Renal pelvis (tissue), 4 donors: ENCODE measurements around the gene PRR14L. TPM values are rescaled to one million over a fixed set of nuclear protein-coding genes. Genes with fewer than 3 reads are reported as not detected.
"Not testable (repeated sequence)": the region's sequence is repeated elsewhere in the genome, so short reads cannot be mapped to it uniquely, and the experiment has no call there.

ENCODE experiments used
- DNase-seq: peaks from one replicate; pipeline ENCODE4 v3.0.0-alpha.2; 2013
- polyA plus RNA-seq, 3 donors: library from polyadenylated mRNA; unstranded; fragments of 120-200 nt; gene quantifications; one replicate each; pipeline ENCODE4 v1.2.1, GENCODE V29; 2013; ENCODE audit not compliant: insufficient read length in 3 of 3

Gene PRR14L
- polyA plus RNA-seq, 3 donors, result 23.7 to 29.5 (median 29.0) TPM

DNA sequence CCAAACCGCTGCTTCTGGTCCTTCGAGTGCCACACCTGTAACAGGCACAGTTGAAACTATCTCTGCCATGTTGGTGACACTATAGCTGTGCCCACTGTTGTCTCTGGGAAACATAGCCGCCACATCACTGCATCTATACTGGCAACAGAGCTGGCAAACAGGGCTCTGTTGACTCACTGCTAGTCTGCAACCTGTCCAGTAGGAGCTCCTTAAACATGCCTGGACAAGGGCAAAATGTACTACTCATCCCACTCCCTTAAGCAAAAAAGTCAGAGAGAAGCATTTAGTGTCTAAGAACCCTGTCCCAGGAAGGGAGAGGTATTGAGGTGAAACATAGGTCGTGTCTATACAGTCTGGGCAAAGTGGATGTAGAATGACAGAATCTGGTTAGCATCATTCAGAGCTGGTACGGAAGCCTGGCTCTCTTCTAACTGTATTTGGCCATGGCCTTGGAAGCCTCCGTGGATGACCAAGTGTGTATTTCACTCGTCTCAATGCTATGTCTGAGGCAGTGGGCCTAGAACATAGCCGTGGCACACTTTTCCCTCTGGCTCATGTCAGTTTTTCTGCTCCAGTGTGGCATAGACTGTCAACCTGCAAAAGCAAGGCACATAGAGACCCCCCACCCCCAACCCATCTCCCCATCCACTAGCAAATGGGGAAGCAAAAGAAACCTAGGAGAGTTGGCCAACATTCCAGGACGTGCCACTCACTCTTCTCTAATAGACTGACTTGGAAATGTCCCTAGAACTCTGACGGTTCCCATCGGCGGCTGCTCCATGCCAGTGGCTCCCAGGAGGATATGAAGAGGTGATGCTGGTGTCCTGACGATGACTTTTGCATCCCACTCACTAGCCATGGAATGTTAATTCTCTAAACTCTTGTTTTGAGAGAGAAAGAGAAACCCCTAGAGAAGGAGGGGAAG, 66.5 kb downstream of the PRR14L start:
- no peak for DNase-seq

DNA sequence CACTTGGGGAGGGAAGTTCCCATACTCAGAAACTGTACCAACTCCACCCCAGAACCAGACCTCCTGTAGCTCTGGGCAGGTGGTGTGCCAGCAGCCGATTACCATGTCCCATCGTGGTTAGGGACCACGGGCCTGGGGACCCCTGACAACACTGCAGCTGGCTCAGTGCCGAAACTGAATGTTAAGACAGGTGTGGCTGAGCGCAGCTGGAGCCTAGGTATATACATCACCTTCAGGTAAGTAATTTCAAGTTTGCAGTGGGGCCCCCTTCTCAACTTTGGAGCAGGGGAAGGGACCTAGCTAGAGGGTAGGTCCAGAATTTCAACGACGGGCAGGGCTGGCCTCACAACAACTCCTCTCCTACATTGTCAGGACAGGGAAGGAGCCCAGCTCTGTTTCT, 67.2 kb downstream of the PRR14L start:
- DNase-seq, result no peak

DNA sequence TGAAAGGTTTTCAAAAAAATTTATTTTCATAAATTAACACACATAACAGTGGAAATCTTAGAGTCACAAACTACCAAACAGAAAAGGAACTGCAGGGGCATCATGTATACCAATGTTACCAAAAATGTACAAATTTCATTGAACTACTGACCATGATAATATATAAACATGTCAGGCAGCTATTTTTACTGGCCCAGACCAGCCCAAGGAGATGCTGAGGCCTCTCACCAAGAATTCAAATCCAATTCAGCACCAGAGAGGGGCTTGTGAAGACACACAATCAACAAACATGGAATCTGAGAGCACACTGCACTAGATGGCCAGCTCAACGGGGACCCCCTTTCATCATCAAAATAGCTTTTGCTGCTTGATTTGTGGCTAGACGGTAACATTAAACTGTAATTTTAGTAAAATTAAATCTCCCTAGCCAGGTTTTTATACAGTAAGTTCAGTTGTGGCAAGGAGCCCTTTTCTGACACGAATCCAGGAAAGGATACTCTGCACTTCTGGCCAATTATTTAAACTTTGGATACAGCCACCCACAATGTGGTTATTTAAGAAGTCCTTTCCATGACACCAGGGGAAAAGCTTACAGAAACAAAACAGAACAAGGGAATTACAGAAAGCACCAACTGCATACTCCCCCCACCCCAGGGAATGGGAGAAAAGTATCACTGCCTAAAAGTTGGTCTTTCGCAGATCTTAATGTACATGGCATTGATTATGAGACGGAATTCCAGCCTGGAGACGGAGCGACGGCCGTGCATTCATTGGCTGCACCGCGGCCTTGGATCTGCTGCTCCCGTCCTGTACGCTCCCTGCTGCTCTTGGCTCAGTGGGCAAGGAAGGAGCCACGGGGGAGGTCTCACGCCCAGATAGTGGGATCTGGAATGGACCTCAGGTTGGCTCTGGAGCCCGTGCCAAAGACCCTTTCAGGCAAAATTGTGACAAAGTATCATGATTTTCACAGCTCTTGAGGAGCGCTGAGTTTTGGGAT, 68.3 kb downstream of the PRR14L start:
- no peak for DNase-seq

DNA sequence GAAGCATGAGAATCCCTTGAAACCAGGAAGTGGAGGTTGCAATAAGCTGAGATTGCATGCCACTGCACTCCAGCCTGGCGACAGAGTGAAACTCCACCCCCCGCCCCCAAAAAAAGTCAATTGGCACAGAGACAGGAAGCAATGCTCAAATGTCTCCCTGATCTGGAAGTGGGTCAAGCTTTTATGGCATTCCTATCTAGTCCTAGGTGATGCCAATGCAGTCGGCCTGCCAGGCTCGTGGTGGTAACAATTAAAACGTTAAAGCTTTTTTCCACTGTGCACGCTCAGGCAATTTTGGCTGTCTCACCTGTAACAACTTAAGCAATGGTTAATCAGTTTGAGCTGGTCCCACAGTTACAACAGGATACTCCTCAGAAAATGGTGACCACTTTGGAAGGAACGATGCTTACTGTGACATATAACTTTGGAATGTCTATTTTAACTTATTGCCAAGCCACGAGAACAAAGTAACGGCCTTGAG, 69.0 kb downstream of the PRR14L start:
- DNase-seq, result no peak

DNA sequence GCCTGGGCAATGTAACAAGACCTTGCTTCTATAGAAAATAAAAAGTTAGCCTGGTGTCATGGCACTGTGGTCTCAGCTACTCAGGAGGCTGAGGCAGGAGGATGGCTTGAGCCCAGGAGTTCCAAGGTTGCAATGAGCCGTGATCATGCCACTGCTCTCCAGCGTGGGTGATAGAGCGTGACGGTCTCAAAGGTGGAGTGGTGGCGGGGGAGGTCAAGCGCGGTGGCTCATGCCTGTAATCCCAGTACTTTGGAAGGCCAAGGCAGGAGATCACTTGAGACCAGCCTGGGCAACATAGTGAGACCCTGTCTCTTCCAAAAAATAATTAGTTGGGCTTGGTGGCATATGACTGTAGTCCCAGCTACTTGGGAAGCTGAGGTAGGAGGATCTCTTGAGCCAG, 71.2 kb downstream of the PRR14L start:
- DNase-seq, result no peak

DNA sequence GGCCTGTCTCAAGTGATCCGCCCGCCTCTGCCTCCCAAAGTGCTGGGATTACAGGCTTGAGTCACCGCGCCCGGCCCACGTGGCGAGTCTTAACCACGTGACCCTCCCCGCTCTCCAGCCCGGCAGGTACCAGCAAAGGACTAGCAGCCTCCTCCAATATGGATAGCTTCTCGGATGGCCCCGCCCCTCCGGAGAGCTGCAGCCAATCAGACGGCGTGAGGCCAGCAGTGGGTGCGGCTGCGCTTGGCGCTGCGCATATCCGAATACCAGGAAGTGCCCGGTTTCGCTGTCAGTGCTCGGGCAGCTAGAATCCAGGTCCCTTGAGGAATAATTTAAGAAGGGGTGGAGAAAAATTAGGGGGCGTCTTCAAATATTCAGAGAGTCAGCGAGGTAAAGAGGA, 73.2 kb downstream of the PRR14L start:
- DNase-seq, result peak; percentile 87

DNA sequence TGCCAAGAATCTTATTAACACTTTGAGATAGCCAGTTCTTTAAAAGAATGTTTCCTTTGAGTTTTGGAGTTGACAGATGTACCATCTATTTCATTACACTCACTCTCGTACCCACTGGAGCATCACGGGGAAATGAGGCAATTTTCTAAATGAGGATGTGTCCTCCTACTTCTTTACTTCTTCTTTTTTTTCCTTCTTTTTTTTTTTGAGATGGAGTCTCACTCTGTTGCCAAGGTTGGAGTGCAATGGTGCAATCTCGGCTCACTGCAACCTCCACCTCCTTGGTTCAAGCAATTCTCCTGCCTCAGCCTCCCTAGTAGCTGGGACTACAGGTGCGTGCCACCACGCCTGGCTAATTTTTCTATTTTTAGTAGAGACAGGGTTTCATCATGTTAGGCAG, 75.7 kb downstream of the PRR14L start:
- not testable (repeated sequence) for DNase-seq

DNA sequence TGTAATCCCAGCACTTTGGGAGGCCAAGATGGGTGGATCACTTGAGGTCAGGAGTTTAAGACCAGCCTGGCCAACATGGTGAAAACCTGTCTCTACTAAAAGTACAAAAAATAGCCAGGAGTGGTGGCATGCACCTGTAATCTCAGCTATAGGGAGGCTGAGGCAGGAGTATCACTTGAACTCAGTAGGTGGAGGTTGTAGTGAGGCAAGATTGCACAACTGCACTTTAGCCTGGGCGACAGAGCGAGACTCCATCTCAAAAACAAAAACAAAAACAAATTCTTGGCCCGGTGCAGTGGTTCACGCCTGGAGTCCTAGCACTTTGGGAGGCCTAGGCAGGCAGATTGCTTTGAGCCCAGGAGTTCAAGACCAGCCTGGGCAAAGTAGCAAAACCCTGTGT, 81.1 kb downstream of the PRR14L start:
- DNase-seq, result not testable (repeated sequence)

DNA sequence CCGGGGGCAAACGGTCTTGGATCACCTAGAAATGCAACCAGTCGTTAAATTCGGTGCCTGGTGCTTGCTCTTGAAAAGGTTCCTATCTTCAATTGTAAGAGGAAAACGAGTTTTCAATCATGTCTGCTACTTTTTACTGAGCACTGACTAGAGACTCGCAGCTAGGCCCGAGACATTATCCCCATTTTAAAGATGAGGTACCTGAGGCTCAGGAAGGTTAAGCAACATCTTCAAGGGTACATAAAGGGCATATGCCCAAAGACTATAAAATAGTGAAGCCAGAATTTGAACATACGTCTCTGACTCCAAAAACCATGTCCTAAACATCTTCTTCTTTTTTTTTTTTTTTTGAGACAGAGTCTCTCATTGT, 87.3 kb downstream of the PRR14L start:
- DNase-seq, result no peak

DNA sequence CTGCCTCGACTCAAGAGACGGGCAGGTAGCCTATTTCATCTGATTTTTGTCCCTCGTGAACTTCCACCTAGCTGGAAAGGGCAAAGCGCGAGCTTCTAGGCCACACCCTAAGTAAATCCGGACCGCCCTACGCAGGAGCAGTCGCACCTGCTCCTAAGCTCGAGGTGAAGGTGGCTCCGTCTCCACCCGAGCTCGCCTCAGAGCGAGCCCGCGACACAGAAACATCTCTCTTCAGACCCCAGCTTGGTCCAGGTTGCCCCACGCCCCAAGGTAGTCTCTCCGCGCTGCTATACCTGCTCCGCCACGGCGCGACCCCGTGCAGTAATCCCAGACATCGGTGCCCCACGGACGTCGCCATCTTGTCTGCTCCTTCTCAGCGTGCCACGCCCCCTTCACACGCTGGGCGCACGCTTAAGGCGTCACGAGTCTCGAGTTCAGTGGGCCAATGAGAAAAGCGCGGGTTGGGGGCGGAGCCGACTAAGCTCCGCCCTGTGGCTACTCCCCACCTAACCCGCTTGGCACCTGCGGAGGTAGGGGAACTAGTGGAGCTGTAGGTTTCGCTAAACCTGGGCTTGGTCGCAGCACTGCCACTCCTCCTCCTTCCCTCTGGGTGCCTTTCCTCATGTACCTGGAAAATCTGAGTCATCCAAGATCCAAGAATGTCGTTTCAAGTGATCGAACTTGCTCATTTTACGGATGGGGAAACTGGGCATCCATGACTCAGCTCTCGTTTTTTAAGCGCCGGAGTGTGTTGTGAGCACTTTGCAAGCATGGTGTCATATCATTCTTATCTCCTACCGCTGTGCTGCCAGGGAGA, 87.9 kb downstream of the PRR14L start, which contains the start of gene PISD:
TSS of gene PISD (minus strand) at position 365 of the 817 bp plus-strand sequence. CDS start at position 358, 7 bp downstream.
- peak; percentile 96 for DNase-seq

DNA sequence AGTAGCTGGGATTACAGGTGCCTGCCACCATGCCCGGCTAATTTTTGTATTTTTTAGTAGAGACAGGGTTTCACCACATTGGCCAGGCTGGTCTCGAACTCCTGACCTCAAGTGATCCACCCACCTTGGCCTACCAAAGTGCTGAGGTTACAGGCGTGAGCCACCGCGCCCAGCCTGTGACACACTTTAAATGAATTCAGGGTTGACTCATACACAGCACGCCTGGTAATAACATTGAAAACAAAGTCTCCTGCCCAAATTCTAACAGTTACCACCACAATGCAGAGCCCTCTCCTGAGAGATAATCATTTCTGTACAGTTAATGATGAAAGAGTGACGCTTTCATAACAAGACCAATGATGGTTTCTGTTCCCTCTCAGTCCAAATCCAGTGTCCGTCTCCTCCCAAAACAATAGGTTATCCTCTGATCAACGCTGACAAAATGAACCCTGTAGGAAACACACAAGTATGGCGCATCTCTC, 89.0 kb downstream of the PRR14L start:
- DNase-seq, result not testable (repeated sequence)

DNA sequence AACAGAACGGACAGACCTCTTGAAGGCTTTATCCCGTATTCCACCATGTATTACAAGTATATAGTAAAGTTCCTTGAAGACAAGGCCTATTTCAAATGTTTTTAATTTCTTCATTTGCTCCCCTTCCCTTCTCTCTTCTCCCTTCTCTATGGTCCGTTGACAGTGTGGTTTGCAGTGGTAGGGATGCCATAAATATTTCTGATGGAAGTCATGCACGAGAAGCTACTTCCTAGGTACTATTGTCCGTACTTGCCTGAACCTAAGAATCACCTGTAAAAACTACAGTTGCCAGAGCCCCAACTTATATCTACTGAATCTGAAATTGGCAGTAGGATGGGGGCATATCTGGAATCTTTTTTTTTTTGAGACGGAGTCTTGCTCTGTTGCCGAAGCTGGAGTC, 90.7 kb downstream of the PRR14L start:
- no peak for DNase-seq

DNA sequence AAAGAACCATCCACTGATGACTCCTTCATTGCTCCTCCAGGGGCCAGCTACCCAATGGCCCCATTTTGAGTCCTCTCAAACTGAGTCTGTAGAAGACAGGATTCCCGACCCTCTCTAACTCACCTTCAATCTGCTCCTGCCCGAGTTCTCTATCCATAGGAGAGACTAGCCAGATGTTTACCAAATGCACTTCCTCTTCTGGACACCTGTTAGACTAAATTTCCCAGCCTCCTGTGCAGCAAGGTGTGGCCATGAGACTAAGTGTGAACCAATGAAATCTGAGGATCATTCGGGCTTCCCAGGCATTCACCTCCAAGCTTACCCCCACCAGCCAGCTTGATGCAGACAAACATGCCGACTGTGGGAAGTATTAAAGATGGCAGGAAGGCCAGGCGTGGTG, 95.5 kb downstream of the PRR14L start:
- DNase-seq, result no peak

DNA sequence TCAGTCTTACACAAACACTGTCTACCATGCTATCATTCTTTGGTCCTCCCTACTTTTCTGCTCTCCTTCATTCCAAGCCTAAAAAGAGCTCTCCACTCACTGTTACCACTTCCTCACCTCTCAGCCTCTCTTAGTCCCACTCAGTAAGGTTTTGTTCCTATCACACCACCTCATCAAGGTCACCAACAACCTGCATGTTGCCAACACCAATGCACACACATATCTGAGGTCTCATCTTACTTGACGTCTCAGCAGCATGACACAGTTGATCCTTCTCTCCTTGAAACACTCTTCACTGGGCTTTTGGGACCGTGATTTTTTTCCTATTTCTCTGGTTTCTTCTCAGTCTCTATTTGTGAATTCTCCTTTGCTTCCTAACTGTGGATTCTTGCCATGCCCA, 96.0 kb downstream of the PRR14L start:
- DNase-seq, result no peak

DNA sequence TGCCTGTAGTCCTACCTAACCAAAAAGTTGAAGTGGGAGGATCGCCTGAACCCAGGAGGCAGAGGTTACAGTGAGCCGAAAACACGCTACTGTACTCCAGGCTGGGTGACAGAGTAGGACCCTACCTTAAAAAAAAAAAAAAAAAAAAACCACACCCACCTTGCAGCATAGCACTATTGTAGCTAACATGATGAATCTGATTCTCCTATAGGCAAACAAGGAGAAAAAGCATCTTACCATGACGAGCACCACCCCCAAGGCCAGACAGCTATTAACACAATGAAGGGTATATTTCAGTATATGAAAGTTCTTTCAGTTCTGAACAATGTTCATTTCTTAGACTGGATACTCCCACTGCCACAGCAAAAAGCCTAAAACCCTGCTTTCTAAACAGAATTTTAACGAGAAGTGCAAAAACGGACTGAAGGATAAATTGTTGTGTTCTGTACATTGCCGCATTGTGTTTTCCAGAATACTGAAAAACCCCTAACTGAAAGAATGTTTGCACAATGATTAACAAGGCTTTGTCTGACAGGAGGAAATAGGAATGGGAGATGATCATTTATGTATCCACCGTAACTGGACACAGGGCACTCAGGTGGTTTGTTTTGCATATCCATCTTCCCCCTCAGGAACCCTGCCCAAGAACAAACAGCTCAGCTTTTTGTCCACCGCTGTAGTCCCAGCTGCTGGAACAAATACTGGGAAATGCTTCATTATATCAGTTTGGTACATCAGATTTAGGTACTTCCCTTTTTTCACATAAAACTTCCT, 96.8 kb downstream of the PRR14L start:
- DNase-seq, result no peak

DNA sequence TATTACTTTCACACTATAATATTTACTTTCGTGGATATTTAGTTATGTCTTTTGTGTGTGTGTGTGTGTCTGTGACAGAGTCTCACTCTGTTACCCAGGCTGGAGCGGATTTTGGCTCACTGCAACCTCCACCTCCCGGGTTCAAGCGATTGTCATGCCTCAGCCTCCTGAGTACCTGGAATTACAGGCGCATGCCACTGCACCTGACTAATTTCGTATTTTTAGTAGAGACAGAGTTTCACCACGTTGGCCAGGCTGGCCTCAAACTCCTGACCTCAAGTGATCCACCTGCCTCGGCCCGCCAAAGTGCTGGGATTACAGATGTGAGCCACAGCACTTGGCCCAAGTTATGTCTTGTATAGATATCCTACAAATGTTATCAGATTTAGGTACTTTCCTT, 97.8 kb downstream of the PRR14L start:
- no peak for DNase-seq

DNA sequence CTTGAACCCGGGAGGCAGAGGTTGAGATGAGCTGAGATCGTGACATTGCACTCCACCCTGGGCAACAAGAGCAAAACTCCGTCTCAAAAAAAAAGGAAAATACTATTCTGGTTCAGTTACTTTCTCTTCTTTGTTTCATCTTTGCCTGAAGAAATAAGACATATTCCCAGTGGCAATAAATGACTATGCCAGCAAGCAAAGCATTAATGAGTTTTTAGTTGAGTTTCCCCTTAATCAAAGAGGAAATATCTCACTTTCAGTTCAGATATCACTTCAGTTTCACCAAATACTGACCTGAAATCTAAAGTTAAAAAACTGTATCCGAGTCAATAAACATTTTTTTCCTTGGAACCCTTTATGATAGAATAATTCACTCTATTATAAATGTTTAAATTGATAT, 98.3 kb downstream of the PRR14L start:
- DNase-seq, result no peak

DNA sequence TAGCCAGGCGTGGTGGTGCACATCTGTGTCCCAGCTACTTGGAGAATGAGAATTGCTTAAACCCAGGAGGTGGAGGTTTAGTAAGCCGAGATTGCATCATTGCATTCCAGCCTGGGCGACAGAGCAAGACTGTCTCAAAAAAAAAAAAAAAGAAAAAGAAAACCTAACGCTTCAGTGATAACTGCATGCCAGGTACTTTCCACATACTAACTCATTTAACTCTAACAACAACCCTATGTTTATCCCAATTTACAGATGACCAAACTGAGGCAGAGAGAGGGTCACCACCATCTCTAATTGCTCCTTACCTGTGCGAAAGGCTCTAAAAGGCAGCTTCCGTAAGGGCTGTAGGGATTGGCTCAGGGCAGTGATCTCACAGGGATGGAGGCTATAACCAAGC, 99.5 kb downstream of the PRR14L start:
- no peak for DNase-seq

DNA sequence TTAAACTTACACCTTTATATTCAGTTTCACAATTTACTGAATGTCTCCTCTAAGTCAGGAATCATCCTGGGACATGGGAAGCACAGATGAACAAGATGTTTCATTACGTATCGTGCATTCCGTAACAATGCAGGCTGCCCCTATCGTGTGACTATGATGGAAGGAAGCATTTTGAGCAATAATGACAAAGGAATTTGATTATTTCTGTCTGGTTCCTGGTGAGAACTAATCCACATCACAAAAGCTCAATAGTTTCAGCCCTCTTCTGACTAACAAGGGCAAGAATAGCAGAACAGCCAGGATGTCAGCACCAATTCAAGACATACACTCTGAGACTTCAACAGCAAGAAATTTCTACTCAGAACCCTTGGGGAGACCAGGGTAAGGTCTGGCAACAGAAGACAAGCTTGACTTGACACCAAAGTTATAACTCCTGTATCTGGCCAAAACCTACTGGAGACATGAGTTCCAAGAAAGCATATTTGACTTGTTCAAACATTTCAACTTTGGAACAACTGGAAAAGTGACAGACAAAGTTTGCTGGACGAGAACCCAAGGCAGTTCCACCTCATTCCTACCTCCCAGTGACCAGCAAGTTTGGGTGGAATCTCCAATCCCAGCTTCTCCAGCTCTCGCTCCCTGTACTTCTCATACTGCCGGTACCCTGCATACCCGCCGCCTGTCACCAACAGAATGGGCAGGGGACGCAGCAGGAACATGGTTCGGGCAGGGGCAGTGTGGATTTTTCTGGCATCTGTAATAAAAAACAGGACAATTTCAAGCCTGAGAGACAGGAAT, 102.2 kb downstream of the PRR14L start:
- no peak for DNase-seq

DNA sequence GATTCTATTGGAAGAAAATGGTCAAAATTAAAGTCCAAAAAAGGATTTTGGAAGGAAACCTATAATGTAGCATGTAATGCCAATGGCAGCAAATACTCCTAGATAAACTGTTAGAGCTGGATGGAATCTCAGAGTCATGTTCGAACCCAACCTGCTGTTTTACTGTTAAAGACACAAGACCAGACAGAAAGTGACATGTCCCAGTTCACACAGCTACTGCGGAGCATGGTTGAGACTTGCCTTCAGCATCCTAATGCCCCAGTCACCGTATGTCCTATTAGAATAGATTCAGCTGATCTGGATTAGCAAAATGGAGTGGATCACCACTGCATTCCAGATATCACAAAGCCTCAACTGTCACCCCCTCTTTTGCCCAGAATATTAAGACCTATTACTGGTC, 102.9 kb downstream of the PRR14L start:
- no peak for DNase-seq
